GM12875 (cell line): Measurements from ENCODE around the gene CCDC63.

ENCODE experiments used
- H3K4me3 ChIP-seq: one replicate; pipeline ENCODE4 v1.5.1; 2011; ENCODE audit warnings: low read depth, low read length, control low read depth
- CTCF ChIP-seq: IDR thresholded peaks from 2 replicates; pipeline ENCODE4 v1.5.1; 2011; ENCODE audit warnings: low read depth, mild to moderate bottlenecking, control low read depth, inconsistent platforms, low read length, moderate library complexity, borderline replicate concordance; ENCODE audit not compliant: insufficient read depth

The CCDC63 gene

DNA sequence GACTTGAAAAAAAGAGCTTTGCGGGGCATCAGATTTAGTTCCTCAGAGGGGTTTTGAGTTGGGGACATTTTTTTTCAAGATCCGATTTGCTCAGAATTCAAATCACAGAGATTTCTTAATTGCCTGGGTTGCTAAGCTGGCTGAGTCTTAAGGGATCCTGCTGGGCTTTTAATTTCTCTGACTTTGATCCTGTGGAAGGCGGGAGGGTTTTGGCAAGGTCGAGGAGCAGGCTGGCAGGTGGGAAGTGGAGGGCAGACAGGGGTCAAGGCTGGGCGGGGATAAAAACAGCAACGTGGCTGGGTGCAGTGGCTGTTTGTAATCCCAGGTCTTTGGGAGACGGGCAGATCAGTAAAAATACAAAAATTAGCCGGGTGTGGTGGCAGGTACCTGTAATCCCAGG is 33.5 kb upstream of the CCDC63 start:
- TF ChIP-seq CTCF, result no peak
- H3K4me3 ChIP-seq, result no peak overlapping the region

DNA sequence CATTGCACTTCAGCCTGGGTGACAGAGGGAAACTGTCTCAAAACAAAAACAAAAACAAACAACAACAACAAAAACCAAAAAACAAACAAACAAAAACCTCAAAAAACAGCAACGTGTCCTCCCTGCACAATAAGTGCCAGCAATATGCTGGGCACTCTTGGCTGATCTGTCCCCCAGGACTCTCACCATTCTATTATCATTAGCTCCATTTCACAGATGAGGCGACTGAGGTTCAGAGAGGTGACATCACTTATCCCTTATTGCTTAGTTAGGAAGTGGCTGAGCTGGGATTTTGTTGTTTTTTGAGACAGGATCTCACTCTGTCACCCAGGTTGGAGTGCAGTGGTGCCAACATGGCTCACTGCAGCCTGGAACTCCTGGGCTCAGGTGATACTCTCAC is 33.0 kb upstream of the CCDC63 start:
- H3K4me3 ChIP-seq, result no peak overlapping the region
- no peak for TF ChIP-seq CTCF

DNA sequence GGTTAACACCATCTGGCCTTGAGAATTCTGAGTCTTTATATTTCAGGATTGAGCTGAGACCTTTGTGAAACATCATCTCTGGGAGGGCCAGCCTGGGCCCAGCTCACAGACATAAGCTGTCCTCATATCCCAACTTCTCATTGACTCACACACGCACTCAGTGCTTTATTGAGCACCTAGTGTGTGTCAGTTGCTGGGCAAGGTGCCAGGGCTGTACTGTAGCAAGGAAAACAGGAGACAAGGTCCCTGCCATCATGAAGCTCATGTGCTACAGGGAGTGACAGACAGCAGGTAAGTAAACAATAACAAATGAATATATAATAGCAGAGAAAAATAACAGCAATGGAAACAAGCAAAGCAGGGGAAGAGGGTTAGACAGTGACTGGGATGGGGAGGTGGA is 30.5 kb upstream of the CCDC63 start:
- TF ChIP-seq CTCF, result no peak
- no peak overlapping the region for H3K4me3 ChIP-seq

DNA sequence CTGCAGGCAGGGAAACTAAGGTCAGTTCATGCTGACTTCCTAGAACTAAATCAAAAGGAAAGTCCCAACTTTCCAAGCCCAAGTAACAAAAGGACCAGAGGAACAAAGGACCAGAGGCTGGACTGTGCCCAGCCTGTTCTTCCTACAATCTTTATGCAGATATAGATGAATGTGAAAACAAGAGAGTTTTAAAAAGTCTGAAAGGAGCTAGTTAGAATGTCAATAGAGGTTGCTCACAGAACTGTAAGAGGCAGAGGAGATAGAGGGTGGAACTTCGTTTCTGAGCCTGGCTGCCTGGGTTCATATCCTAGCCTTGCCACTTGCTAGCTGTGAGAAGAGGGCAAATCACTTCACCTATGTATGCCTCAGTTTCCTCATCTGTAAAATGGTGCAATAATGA is 30.0 kb upstream of the CCDC63 start:
- no peak for TF ChIP-seq CTCF

DNA sequence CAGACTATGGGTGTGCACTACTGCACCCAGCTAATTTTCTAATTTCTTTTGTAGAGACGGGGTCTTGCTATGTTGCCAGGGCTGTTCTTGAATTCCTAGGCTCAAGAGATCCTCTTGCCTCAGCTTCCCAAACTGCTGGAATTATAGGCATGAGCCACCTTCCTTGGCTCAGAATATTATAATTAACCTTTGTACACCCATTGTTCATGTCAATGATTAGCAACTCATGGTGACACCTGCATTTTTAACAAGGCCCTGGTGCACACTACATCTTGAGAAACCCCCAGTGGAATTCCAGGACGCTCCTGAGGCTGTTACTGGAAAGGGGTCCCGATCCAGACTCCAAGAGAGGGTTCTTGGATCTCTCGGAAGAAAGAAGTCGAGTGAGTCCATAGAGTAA is 28.3 kb upstream of the CCDC63 start:
- no peak for TF ChIP-seq CTCF

More for the DNA sequence above, 30.0 kb upstream of the CCDC63 start:
- no peak overlapping the region for H3K4me3 ChIP-seq

GRCh38 chr12:110819150-110819549 is 27.6 kb upstream of the CCDC63 start:
- H3K4me3 ChIP-seq, result no peak overlapping the region
- no peak for TF ChIP-seq CTCF

More for the DNA sequence above, 28.3 kb upstream of the CCDC63 start:
- no peak overlapping the region for H3K4me3 ChIP-seq

DNA sequence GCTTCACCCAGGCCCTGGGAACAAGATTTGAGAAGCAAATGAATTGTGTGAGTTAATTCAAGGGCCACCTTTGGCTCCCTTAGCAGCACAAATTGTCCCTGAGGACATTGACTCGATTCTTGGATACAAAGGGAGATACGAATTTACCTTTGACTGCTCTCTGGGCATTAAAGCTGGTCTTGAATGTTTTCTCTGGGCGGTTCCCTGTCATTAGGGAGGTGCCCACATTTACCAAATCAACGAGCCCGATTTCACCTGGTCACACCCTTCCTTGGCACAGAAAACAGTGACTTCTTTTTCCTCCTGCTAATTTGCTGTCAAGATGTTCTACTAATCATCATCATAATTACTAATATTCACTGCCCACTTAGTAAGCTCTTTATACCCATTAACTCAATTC is 27.1 kb upstream of the CCDC63 start:
- TF ChIP-seq CTCF, result no peak
- H3K4me3 ChIP-seq, result no peak overlapping the region
